Lower leg skin (tissue), 4 donors: Measurements from ENCODE around the gene SMPDL3A. TPM values are rescaled to one million over a fixed set of nuclear protein-coding genes. Genes with fewer than 3 reads are reported as not detected.

ENCODE experiments used
- DNase-seq, 2 donors: peaks; one replicate each; pipeline ENCODE4 v3.0.0-alpha.2; 2019; ENCODE audit warnings: low spot score in 2 of 2
- H3K4me3 ChIP-seq: fragments of 200-600 bp; sonication (generic); 2 replicates; pipeline ENCODE4 v1.5.1; 2017; ENCODE audit warnings: mild to moderate bottlenecking, low read depth; ENCODE audit not compliant: poor library complexity, severe bottlenecking
- POLR2A ChIP-seq, 2 donors: fragments of 450-650 bp; IDR thresholded peaks; one replicate each; pipeline ENCODE4 v1.6.1; 2016 to 2017; ENCODE audit warnings: antibody characterized with exemption in 2 of 2, mild to moderate bottlenecking in 1 of 2, moderate library complexity in 1 of 2
- WGBS, 2 donors: methylation state at CpG; one replicate each; pipeline ENCODE4 v1.1.5; 2018; 5-methylcytosine and 5-hydroxymethylcytosine counted together
- intact Hi-C: fragments of 100-400 bp; cut with DNase I; formaldehyde crosslinking; loops from one replicate; pipeline ENCODE4 v1.15.0; 2023; ENCODE audit warnings: low total_unique reads
- total RNA-seq, 4 donors: library from RNA; depleted of rRNA; stranded (reverse); fragments of >200 nt; gene quantifications; one replicate each; pipeline ENCODE4 v1.1.0, GENCODE V29; 2016
- TF ChIP-seq, protein P1 (sequence below), 3 donors: fragments of 450-650 bp; IDR thresholded peaks; one replicate each; pipeline ENCODE4 v1.5.1; 2016; ENCODE audit warnings: antibody characterized with exemption in 3 of 3, mild to moderate bottlenecking in 3 of 3, moderate library complexity in 2 of 3

The SMPDL3A gene
- total RNA-seq, 4 donors from 2014 or later = 109 to 120 (median 113) TPM

DNA sequence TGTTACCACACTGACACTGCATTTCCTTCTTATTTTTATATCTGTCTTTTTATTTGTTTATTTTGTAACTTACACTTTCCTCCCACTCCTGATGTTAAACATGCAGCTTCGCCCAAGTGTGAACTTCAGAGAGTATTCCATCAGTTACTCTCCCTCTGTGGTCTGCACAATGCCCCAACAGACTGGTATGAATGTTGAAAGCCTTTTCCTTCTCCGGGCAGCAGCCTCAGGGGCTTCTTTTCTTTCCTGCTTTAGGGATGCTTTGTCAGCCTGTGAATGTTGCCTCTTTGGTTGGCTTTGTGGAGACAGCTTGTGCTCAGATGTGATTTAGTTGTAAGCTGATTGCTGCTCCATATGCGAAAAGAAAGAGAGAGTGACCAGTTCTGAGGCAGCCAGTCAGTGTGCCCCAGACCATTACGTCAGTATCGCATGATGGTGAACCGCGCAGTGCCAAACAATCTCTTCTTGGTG lies 44.0 kb downstream of the SMPDL3A start:
- WGBS, 2 donors = 73 to 77% methylated on average over 7 of the region's 7 CpGs
- no peak for DNase-seq
- TF ChIP-seq POLR2A (IDR thresholded peaks at IDR 0.05) = no peak
- TF ChIP-seq, protein P1, sequence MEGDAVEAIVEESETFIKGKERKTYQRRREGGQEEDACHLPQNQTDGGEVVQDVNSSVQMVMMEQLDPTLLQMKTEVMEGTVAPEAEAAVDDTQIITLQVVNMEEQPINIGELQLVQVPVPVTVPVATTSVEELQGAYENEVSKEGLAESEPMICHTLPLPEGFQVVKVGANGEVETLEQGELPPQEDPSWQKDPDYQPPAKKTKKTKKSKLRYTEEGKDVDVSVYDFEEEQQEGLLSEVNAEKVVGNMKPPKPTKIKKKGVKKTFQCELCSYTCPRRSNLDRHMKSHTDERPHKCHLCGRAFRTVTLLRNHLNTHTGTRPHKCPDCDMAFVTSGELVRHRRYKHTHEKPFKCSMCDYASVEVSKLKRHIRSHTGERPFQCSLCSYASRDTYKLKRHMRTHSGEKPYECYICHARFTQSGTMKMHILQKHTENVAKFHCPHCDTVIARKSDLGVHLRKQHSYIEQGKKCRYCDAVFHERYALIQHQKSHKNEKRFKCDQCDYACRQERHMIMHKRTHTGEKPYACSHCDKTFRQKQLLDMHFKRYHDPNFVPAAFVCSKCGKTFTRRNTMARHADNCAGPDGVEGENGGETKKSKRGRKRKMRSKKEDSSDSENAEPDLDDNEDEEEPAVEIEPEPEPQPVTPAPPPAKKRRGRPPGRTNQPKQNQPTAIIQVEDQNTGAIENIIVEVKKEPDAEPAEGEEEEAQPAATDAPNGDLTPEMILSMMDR (IDR thresholded peaks at IDR 0.05) = no peak
- intact Hi-C loops = no loop called here
- H3K4me3 ChIP-seq = no peak overlapping the region

DNA sequence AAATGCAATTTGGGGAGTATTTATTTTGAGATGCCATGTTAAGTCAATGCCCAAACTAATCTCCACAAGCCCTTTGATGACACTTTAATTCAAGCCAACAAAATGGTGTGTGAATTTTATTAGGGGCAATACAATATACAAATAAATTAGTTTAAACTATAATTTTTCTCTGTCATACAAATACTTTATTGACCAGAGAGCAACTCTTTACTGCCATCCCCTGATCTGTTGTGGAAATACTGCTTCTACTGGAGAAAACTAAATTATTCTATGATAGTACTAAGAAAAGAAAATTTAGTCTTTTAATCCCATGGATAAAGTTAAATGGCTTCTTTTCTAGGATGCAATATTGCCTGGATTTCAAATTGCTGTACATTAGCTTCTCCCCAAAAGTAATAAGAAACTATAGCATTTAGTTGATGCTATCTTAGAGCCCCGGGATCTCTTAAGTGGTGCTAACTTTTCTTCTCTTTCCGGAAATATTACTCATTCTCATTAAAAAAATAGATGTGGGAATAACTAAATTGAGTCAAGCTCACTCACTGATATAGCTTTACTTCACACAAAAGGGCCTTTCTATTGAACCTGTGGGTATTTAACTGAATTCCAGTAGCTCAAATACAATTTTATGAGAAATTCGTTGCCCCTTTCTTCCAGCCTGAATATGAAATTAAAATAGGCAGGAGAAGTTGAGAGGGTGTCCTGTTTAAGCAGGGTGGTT lies 49.2 kb downstream of the SMPDL3A start:
- intact Hi-C loops = loop anchor here (5.0 kb wide), 1 partner anchor 91 kb away; no protein-coding TSS in a partner anchor
- DNase-seq = no peak
- 70 to 73% methylated on average over 3 of the region's 3 CpGs for WGBS, 2 donors

GRCh38 chr6:122839472-122839871 lies 50.4 kb downstream of the SMPDL3A start:
- peak in 1 of 2 donors; percentile 64 for DNase-seq
- TF ChIP-seq POLR2A (IDR thresholded peaks at IDR 0.05) = no peak
- TF ChIP-seq, protein P1 (IDR thresholded peaks at IDR 0.05) = peak in 1 of 3 donors; percentile 11
- H3K4me3 ChIP-seq = no peak overlapping the region
- 0 to 5% methylated on average over 1 of the region's 1 CpG for WGBS, 2 donors
- intact Hi-C loops = loop anchor here (5.0 kb wide), 1 partner anchor 92 kb away; no protein-coding TSS in a partner anchor

More for the DNA sequence above, 49.2 kb downstream of the SMPDL3A start:
- TF ChIP-seq POLR2A (IDR thresholded peaks at IDR 0.05) = no peak
- TF ChIP-seq, protein P1 (IDR thresholded peaks at IDR 0.05) = no peak
- H3K4me3 ChIP-seq = no peak overlapping the region

DNA sequence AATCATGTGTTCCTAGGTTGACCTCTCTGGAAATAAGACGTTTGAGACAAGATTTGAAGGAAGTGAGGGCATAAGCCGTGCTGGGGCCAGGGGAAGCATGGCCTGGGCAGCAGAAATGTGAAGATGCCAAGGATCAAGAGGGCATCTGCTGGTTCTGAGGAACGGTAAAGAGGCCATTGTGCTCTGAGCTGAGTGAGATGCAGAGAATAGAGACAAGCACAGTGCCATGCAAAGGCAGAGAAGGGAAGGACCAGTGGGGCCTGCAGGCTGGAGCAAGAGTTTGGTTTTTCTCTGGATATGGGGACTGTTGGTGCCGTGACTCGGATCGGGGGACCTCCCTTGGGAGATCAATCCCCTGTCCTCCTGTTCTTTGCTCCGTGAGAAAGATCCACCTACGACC lies 50.8 kb downstream of the SMPDL3A start:
- H3K4me3 ChIP-seq = no peak overlapping the region
- intact Hi-C loops = loop anchor here (5.0 kb wide), 1 partner anchor 93 kb away; no protein-coding TSS in a partner anchor
- TF ChIP-seq POLR2A (IDR thresholded peaks at IDR 0.05) = no peak
- TF ChIP-seq, protein P1 (IDR thresholded peaks at IDR 0.05) = no peak
- no peak for DNase-seq
- 74 to 76% methylated on average over 8 of the region's 8 CpGs for WGBS, 2 donors

- intact Hi-C loops = no loop called here
- no peak overlapping the region for H3K4me3 ChIP-seq
- TF ChIP-seq POLR2A (IDR thresholded peaks at IDR 0.05) = no peak
- TF ChIP-seq, protein P1 (IDR thresholded peaks at IDR 0.05) = no peak
- 94 to 96% methylated on average over 9 of the region's 9 CpGs for WGBS, 2 donors
- no peak for DNase-seq
Observed at GRCh38 chr6:122845464-122845863, 56.4 kb downstream of the SMPDL3A start.
